Fibroblast of skin of right quadriceps (primary cell): ENCODE data around the gene FCHSD2.
A peak's percentile ranks its signal among the peaks of the same experiment; 100 is the strongest.
"Not testable (repeated sequence)": the region's sequence is repeated elsewhere in the genome, so short reads cannot be mapped to it uniquely, and the experiment has no call there.

Experiments used
- DNase-seq: peaks from one replicate; pipeline ENCODE4 v3.0.0-alpha.2; 2013

Gene FCHSD2

GRCh38 chr11:73002214-73002613 lies 139.9 kb downstream of the FCHSD2 start:
- no peak for DNase-seq

- peak; percentile 44 for DNase-seq
These were observed 140.5 kb downstream of the FCHSD2 start for GRCh38 chr11:73001615-73002014.

- DNase-seq, result no peak
These were observed 143.4 kb downstream of the FCHSD2 start for GRCh38 chr11:72998676-72999075.

- no peak for DNase-seq
These were observed 145.2 kb downstream of the FCHSD2 start for GRCh38 chr11:72996959-72997358.

GRCh38 chr11:72989727-72990126 lies 152.4 kb downstream of the FCHSD2 start:
- no peak for DNase-seq

GRCh38 chr11:72988821-72989220 lies 153.3 kb downstream of the FCHSD2 start:
- no peak for DNase-seq

GRCh38 chr11:72985645-72986044 lies 156.5 kb downstream of the FCHSD2 start:
- no peak for DNase-seq

GRCh38 chr11:72984453-72985077 lies 157.6 kb downstream of the FCHSD2 start:
- no peak for DNase-seq

GRCh38 chr11:72983560-72983959 lies 158.6 kb downstream of the FCHSD2 start:
- DNase-seq, result no peak

GRCh38 chr11:72981971-72982685 lies 160.0 kb downstream of the FCHSD2 start:
- DNase-seq, result no peak

GRCh38 chr11:72981080-72981479 lies 161.0 kb downstream of the FCHSD2 start:
- DNase-seq, result no peak

- DNase-seq, result not testable (repeated sequence)
These were observed 164.3 kb downstream of the FCHSD2 start for GRCh38 chr11:72977782-72978181.

- not testable (repeated sequence) for DNase-seq
These were observed 165.6 kb downstream of the FCHSD2 start for GRCh38 chr11:72976522-72976892.

GRCh38 chr11:72975778-72976521 lies 166.2 kb downstream of the FCHSD2 start:
- peak; percentile 93 for DNase-seq

- no peak for DNase-seq
These were observed 167.5 kb downstream of the FCHSD2 start for GRCh38 chr11:72974487-72975205.

GRCh38 chr11:72972496-72973128 lies 169.5 kb downstream of the FCHSD2 start:
- DNase-seq, result peak; percentile 83

GRCh38 chr11:72971192-72971967 lies 170.7 kb downstream of the FCHSD2 start:
- no peak for DNase-seq

- DNase-seq, result peak; percentile 14
These were observed 171.5 kb downstream of the FCHSD2 start for GRCh38 chr11:72970557-72971118.

GRCh38 chr11:72969894-72970335 lies 172.2 kb downstream of the FCHSD2 start:
- DNase-seq, result peak; percentile 87

- DNase-seq, result no peak
These were observed 173.7 kb downstream of the FCHSD2 start for GRCh38 chr11:72968390-72968789.

- DNase-seq, result no peak
These were observed 176.4 kb downstream of the FCHSD2 start for GRCh38 chr11:72965672-72966071.

GRCh38 chr11:72962717-72963116 lies 179.4 kb downstream of the FCHSD2 start:
- DNase-seq, result no peak
